Mesenchymal stem cell (in vitro differentiated cells and primary cell): ENCODE measurements around the gene SSBP2.

Source experiments
- DNase-seq: peaks from one replicate; pipeline ENCODE4 v3.0.0-alpha.2; 2013
- H2AFZ ChIP-seq: one replicate; pipeline ENCODE4 v1.6.1; 2013; ENCODE audit warnings: low read depth, mild to moderate bottlenecking, control low read depth, inconsistent platforms, low read length, moderate library complexity
- H2AK5ac ChIP-seq: 2 replicates; pipeline ENCODE4 v1.6.1; 2013; ENCODE audit warnings: low read length, moderate library complexity, mild to moderate bottlenecking, inconsistent platforms; ENCODE audit not compliant: severe bottlenecking
- H2BK120ac ChIP-seq: one replicate; pipeline ENCODE4 v1.6.1; 2013; ENCODE audit warnings: low read depth, mild to moderate bottlenecking, inconsistent platforms, low read length, moderate library complexity
- H2BK12ac ChIP-seq, 2 experiments: one replicate each; pipeline ENCODE4 v1.6.1; 2013; ENCODE audit warnings: inconsistent platforms in 2 of 2, low read length in 2 of 2, mild to moderate bottlenecking in 2 of 2, moderate library complexity in 2 of 2, control low read depth in 1 of 2
- H2BK15ac ChIP-seq: one replicate; pipeline ENCODE4 v1.6.1; 2013; ENCODE audit warnings: mild to moderate bottlenecking, low read depth, inconsistent platforms; ENCODE audit not compliant: poor library complexity, severe bottlenecking
- H2BK5ac ChIP-seq: 2 replicates; pipeline ENCODE4 v1.6.1; 2013; ENCODE audit warnings: low read depth, mild to moderate bottlenecking, low read length, control low read depth, inconsistent platforms; ENCODE audit not compliant: poor library complexity, severe bottlenecking
- H3K14ac ChIP-seq, 2 experiments: one replicate each; pipeline ENCODE4 v1.6.1; 2013; ENCODE audit warnings: inconsistent platforms in 2 of 2, low read length in 2 of 2, control low read depth in 1 of 2, mild to moderate bottlenecking in 1 of 2, moderate library complexity in 1 of 2
- H3K18ac ChIP-seq, 2 experiments: one replicate each; pipeline ENCODE4 v1.6.1; 2013; ENCODE audit warnings: inconsistent platforms in 2 of 2, low read length in 2 of 2, control low read depth in 1 of 2, low read depth in 1 of 2, mild to moderate bottlenecking in 1 of 2
- H3K23ac ChIP-seq, 2 experiments: one replicate each; pipeline ENCODE4 v1.6.1; 2013; ENCODE audit warnings: inconsistent platforms in 2 of 2, low read length in 2 of 2, mild to moderate bottlenecking in 2 of 2, moderate library complexity in 2 of 2, control low read depth in 1 of 2
- H3K27ac ChIP-seq: 2 replicates; pipeline ENCODE4 v1.5.1; 2013; ENCODE audit warnings: mild to moderate bottlenecking, moderate library complexity, low read length, control low read depth, inconsistent platforms; ENCODE audit not compliant: poor library complexity, severe bottlenecking
- H3K27me3 ChIP-seq, 2 experiments: 2 replicates each; pipeline versions ENCODE4 v1.6.1 to v1.7.0; 2013; ENCODE audit warnings: low read length in 2 of 2, mild to moderate bottlenecking in 2 of 2, moderate library complexity in 2 of 2, control low read depth in 1 of 2, inconsistent platforms in 1 of 2; ENCODE audit not compliant: control insufficient read depth in 1 of 2, insufficient read depth in 1 of 2
- H3K36me3 ChIP-seq, 2 experiments: 2 replicates each; pipeline versions ENCODE4 v1.6.1 to v1.7.0; 2013; ENCODE audit warnings: low read length in 2 of 2, control low read depth in 1 of 2, inconsistent platforms in 1 of 2, low read depth in 1 of 2, mild to moderate bottlenecking in 1 of 2; ENCODE audit not compliant: insufficient read depth in 2 of 2, control insufficient read depth in 1 of 2
- H3K4ac ChIP-seq, 2 experiments: one replicate each; pipeline ENCODE4 v1.6.1; 2013; ENCODE audit warnings: inconsistent platforms in 2 of 2, low read length in 2 of 2, mild to moderate bottlenecking in 2 of 2, moderate library complexity in 2 of 2, control low read depth in 1 of 2, low read depth in 1 of 2
- H3K4me1 ChIP-seq: 2 replicates; pipeline ENCODE4 v1.6.1; 2013; ENCODE audit warnings: low read depth, low read length, control low read depth; ENCODE audit not compliant: control insufficient read depth, insufficient read depth
- H3K4me2 ChIP-seq: 2 replicates; pipeline ENCODE4 v1.6.1; 2013; ENCODE audit warnings: low read length, mild to moderate bottlenecking, inconsistent platforms; ENCODE audit not compliant: poor library complexity, severe bottlenecking
- H3K4me3 ChIP-seq, 2 experiments: 2 replicates each; pipeline versions ENCODE4 v1.5.1 to v1.7.0; 2013; ENCODE audit warnings: low read length in 2 of 2, mild to moderate bottlenecking in 2 of 2, control low read depth in 1 of 2, low read depth in 1 of 2; ENCODE audit not compliant: insufficient read depth in 1 of 2
- H3K79me1 ChIP-seq: replicated peaks from 2 replicates; pipeline ENCODE4 v1.6.1; 2013; ENCODE audit warnings: mild to moderate bottlenecking, control low read depth, low read length, inconsistent platforms; ENCODE audit not compliant: poor library complexity, severe bottlenecking
- H3K9ac ChIP-seq: 2 replicates; pipeline ENCODE4 v1.7.0; 2013; ENCODE audit warnings: mild to moderate bottlenecking, low read length, moderate library complexity
- H3K9me3 ChIP-seq: 2 replicates; pipeline ENCODE4 v1.7.0; 2013; ENCODE audit warnings: mild to moderate bottlenecking, low read length; ENCODE audit not compliant: control insufficient read depth
- H4K8ac ChIP-seq: one replicate; pipeline ENCODE4 v1.6.1; 2013; ENCODE audit warnings: inconsistent platforms, mild to moderate bottlenecking, low read length, moderate library complexity
- H4K91ac ChIP-seq: one replicate; pipeline ENCODE4 v1.6.1; 2013; ENCODE audit warnings: mild to moderate bottlenecking, low read length, inconsistent platforms
- WGBS: methylation state at CpG from one replicate; pipeline ENCODE4 v1.1.7; 2013; ENCODE audit warnings: mixed read lengths; 5-methylcytosine and 5-hydroxymethylcytosine counted together

Gene SSBP2

GRCh38 chr5:81420039-81420667 is 330.7 kb downstream of the SSBP2 start:
- 2% methylated on average over 3 of the region's 6 CpGs for WGBS

GRCh38 chr5:81418606-81419005 is 332.3 kb downstream of the SSBP2 start:
- Histone ChIP-seq H4K91ac (no peak overlapping the region), H3K36me3 (no peaks in the 10 kb centered on the region), H3K14ac (no peak overlapping the region), H3K4me3 (no peak overlapping the region), H3K27me3 (no peaks in the 10 kb centered on the region), H3K4me2 (no peak overlapping the region), H3K79me1 (no peaks in the 10 kb centered on the region), H3K23ac (no peak overlapping the region), H3K9ac (no peak overlapping the region), H3K4me1 (peaks cover 5% of the 10 kb centered on the region), H4K8ac (no peak overlapping the region), H2BK120ac (no peak overlapping the region), H3K9me3 (no peaks in the 10 kb centered on the region), H2AFZ (no peak overlapping the region), H2BK12ac (no peak overlapping the region), H3K18ac (no peak overlapping the region), H3K27ac (no peak overlapping the region), H3K4ac (no peak overlapping the region), H2BK5ac (no peak overlapping the region), H2BK15ac (no peak overlapping the region), H2AK5ac (no peak overlapping the region)
- no peak for DNase-seq

More at GRCh38 chr5:81420039-81420667, 330.7 kb downstream of the SSBP2 start:
- H3K4me2 ChIP-seq: no peak overlapping the region
- peak overlapping the region; percentile 19 for H3K27ac ChIP-seq
- no peak overlapping the region for H3K18ac ChIP-seq
- H3K27me3 ChIP-seq: no peaks in the 10 kb centered on the region
- H3K9me3 ChIP-seq: no peaks in the 10 kb centered on the region
- no peak overlapping the region for H2BK5ac ChIP-seq
- no peak overlapping the region for H2BK120ac ChIP-seq
- H4K91ac ChIP-seq: no peak overlapping the region
- no peak overlapping the region for H4K8ac ChIP-seq
- peak; percentile 96 for DNase-seq
- no peaks in the 10 kb centered on the region for H3K79me1 ChIP-seq
- H3K23ac ChIP-seq: no peak overlapping the region
- H2AK5ac ChIP-seq: no peak overlapping the region
- no peak overlapping the region for H2BK15ac ChIP-seq
- no peak overlapping the region for H3K14ac ChIP-seq
- H3K9ac ChIP-seq: peak overlapping the region; percentile 88
- H3K36me3 ChIP-seq: no peaks in the 10 kb centered on the region
- H3K4ac ChIP-seq: no peak overlapping the region
- no peak overlapping the region for H3K4me3 ChIP-seq
- peaks cover 5% of the 10 kb centered on the region for H3K4me1 ChIP-seq
- H2AFZ ChIP-seq: no peak overlapping the region
- no peak overlapping the region for H2BK12ac ChIP-seq

DNA sequence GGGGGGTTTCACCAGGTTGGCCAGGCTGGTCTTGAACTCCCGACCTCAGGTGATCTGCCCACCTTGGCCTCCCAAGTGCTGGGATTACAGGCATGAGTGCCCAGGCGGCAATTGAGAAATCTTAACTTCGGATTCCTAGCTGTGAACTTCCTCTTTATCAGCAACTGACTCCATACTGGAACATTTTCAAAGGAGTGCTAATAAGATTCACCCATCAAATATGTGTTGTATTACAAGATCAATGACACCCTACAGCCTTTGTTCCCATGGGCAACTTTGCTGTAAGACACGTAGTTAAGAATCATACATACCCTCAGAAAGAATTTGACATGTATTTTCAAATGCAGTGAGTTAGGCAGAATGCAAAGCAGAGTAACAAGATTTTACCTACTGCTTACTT is 333.8 kb downstream of the SSBP2 start:
- no peak overlapping the region for H2BK15ac ChIP-seq
- no peaks in the 10 kb centered on the region for H3K36me3 ChIP-seq
- H3K4me1 ChIP-seq: peaks cover 3% of the 10 kb centered on the region
- no peak overlapping the region for H3K23ac ChIP-seq
- no peak overlapping the region for H3K4me3 ChIP-seq
- no peaks in the 10 kb centered on the region for H3K79me1 ChIP-seq
- no peak overlapping the region for H3K9ac ChIP-seq
- no peak overlapping the region for H4K8ac ChIP-seq
- no peak overlapping the region for H4K91ac ChIP-seq
- no peak overlapping the region for H2BK5ac ChIP-seq
- H3K4ac ChIP-seq: no peak overlapping the region
- 97% methylated on average over 3 of the region's 4 CpGs for WGBS
- H2AFZ ChIP-seq: no peak overlapping the region
- DNase-seq: no peak
- H2BK120ac ChIP-seq: no peak overlapping the region
- H2BK12ac ChIP-seq: no peak overlapping the region
- H3K27me3 ChIP-seq: no peaks in the 10 kb centered on the region
- no peak overlapping the region for H3K27ac ChIP-seq
- no peaks in the 10 kb centered on the region for H3K9me3 ChIP-seq
- H3K4me2 ChIP-seq: no peak overlapping the region
- H2AK5ac ChIP-seq: no peak overlapping the region
- no peak overlapping the region for H3K14ac ChIP-seq
- H3K18ac ChIP-seq: no peak overlapping the region

GRCh38 chr5:81409896-81410295 is 341.0 kb downstream of the SSBP2 start:
- Histone ChIP-seq H3K23ac (no peak overlapping the region), H2AK5ac (no peak overlapping the region), H3K4ac (no peak overlapping the region), H3K27ac (no peak overlapping the region), H3K18ac (no peak overlapping the region), H3K36me3 (no peaks in the 10 kb centered on the region), H3K4me3 (no peak overlapping the region), H3K79me1 (no peaks in the 10 kb centered on the region), H3K27me3 (no peaks in the 10 kb centered on the region), H4K91ac (no peak overlapping the region), H2BK5ac (no peak overlapping the region), H2AFZ (no peak overlapping the region), H3K4me1 (no peaks in the 10 kb centered on the region), H2BK15ac (no peak overlapping the region), H3K9ac (no peak overlapping the region), H3K14ac (no peak overlapping the region), H2BK120ac (no peak overlapping the region), H3K9me3 (no peaks in the 10 kb centered on the region), H3K4me2 (no peak overlapping the region), H2BK12ac (no peak overlapping the region), H4K8ac (no peak overlapping the region)
- DNase-seq: no peak
- WGBS: 93% methylated on average over 1 of the region's 2 CpGs
